HCT116 (cell line): ENCODE results near the gene RHBDL3. TPM values are rescaled to one million over a fixed set of nuclear protein-coding genes. Genes with fewer than 3 reads are reported as not detected.
"Not testable (repeated sequence)": the region's sequence is repeated elsewhere in the genome, so short reads cannot be mapped to it uniquely, and the experiment has no call there.

Experiments
- ATAC-seq: fragments of 200-7000 bp; cut with Tn5 transposase; 2 replicates; pipeline ENCODE4 v1.9.1; 2020; ENCODE audit warnings: mild to moderate bottlenecking, moderate library complexity
- BruUV-seq: library from RNA; stranded (reverse); fragments of 400-500 nt; replicated peaks from 2 replicates; lab custom pipeline; 2021; lab: Mats Ljungman, UMichigan
- CTCF ChIA-PET: fragments of 300-600 bp; sonication (Branson Sonifier 250); formaldehyde crosslinking; loops from one replicate; lab custom pipeline; 2021; ENCODE audit warnings: antibody characterized with exemption; lab: Charles Lee
- POLR2A ChIA-PET: fragments of 300-600, 350-600 bp; sonication (Branson Sonifier 250); formaldehyde crosslinking; loops from one replicate; lab custom pipeline; 2021; ENCODE audit warnings: antibody characterized with exemption; lab: Charles Lee
- RAD21 ChIA-PET, 2 experiments: fragments of 300-600 bp; sonication (Branson Sonifier 250); formaldehyde crosslinking; loops; one replicate each; lab custom pipeline; 2023; ENCODE audit warnings: low total read pairs in 2 of 2; ENCODE audit not compliant: uncharacterized antibody in 2 of 2, unreplicated experiment in 2 of 2, low non-redundant PET in 1 of 2; lab: Charles Lee
- DNase-seq: peaks from one replicate; pipeline ENCODE4 v3.0.0-alpha.2; 2010; ENCODE audit warnings: low read depth, low spot score
- H2AFZ ChIP-seq: fragments of 200-600 bp; shearing (Covaris generic), sonication (generic); 2 replicates; pipeline ENCODE4 v1.6.1; 2017; ENCODE audit warnings: low read depth, mixed run types, mixed read lengths, antibody characterized with exemption, low read length; ENCODE audit not compliant: poor library complexity, severe bottlenecking
- H3K27ac ChIP-seq: 2 replicates; pipeline ENCODE4 v1.5.1; 2012; ENCODE audit warnings: low read depth, low read length
- H3K27me3 ChIP-seq: fragments of 200-600 bp; sonication (generic); 2 replicates; pipeline ENCODE4 v1.6.1; 2016; ENCODE audit warnings: mixed run types, low read length, mixed read lengths; ENCODE audit not compliant: insufficient read depth
- H3K36me3 ChIP-seq, 2 experiments: fragments of 200-500 bp in 1 of 2; fragments of 200-600 bp in 1 of 2; sonication (Bioruptor generic) in 1 of 2; sonication (generic) in 1 of 2; 2 replicates each; pipeline versions ENCODE4 v1.5.1 to v1.6.1; 2014 to 2016; ENCODE audit warnings: low read length in 2 of 2, inconsistent platforms in 1 of 2, mixed read lengths in 1 of 2, mixed run types in 1 of 2; ENCODE audit not compliant: insufficient read depth in 2 of 2, control insufficient read depth in 1 of 2
- H3K4me1 ChIP-seq, 2 experiments: fragments of 200-600 bp in 1 of 2; sonication (generic) in 1 of 2; 2 replicates each; pipeline versions ENCODE4 v1.5.1 to v1.6.1; 2012 to 2017; ENCODE audit warnings: low read length in 2 of 2, inconsistent platforms in 1 of 2, mild to moderate bottlenecking in 1 of 2, mixed read lengths in 1 of 2, mixed run types in 1 of 2, moderate library complexity in 1 of 2; ENCODE audit not compliant: insufficient read depth in 2 of 2, control insufficient read depth in 1 of 2
- H3K4me2 ChIP-seq: fragments of 200-600 bp; sonication (generic); 2 replicates; pipeline ENCODE4 v1.6.1; 2017; ENCODE audit warnings: mixed run types, low read length, mixed read lengths
- H3K4me3 ChIP-seq, 2 experiments: fragments of 200-600 bp in 1 of 2; sonication (generic) in 1 of 2; replicated peaks in 1 of 2; 2 replicates each; pipeline ENCODE4 v1.5.1; 2011 to 2016; ENCODE audit warnings: low read length in 2 of 2, control low read depth in 1 of 2, low read depth in 1 of 2, mild to moderate bottlenecking in 1 of 2, mixed read lengths in 1 of 2, mixed run types in 1 of 2
- H3K79me2 ChIP-seq: fragments of 200-600 bp; sonication (generic); 2 replicates; pipeline ENCODE4 v1.6.1; 2017; ENCODE audit warnings: mild to moderate bottlenecking, mixed run types, low read length, moderate library complexity, mixed read lengths; ENCODE audit not compliant: insufficient read depth
- H3K9ac ChIP-seq: fragments of 200-600 bp; sonication (generic); 2 replicates; pipeline ENCODE4 v1.6.1; 2016; ENCODE audit warnings: low read length, mixed read lengths
- H3K9me2 ChIP-seq: fragments of 200-600 bp; sonication (generic), shearing (Covaris generic); 2 replicates; pipeline ENCODE4 v1.6.1; 2017; ENCODE audit warnings: mixed run types, mild to moderate bottlenecking, moderate library complexity; ENCODE audit not compliant: insufficient read depth
- H3K9me3 ChIP-seq, 2 experiments: fragments of 200-500 bp in 1 of 2; fragments of 200-600 bp in 1 of 2; sonication (Bioruptor generic) in 1 of 2; sonication (generic) in 1 of 2; 2 replicates each; pipeline ENCODE4 v1.6.1; 2014 to 2017; ENCODE audit warnings: low read length in 2 of 2, mixed read lengths in 2 of 2, inconsistent platforms in 1 of 2, low read depth in 1 of 2, mild to moderate bottlenecking in 1 of 2, mixed run types in 1 of 2, moderate library complexity in 1 of 2; ENCODE audit not compliant: control insufficient read depth in 1 of 2, insufficient read depth in 1 of 2
- H4K20me1 ChIP-seq: fragments of 200-600 bp; sonication (generic), shearing (Covaris generic); 2 replicates; pipeline ENCODE4 v1.6.1; 2017; ENCODE audit warnings: mixed run types, mild to moderate bottlenecking, moderate library complexity; ENCODE audit not compliant: insufficient read depth
- ATF3 ChIP-seq: IDR thresholded peaks from 2 replicates; pipeline ENCODE4 v1.6.1; 2012
- CBX3 ChIP-seq: IDR thresholded peaks from 2 replicates; pipeline ENCODE4 v1.6.1; 2012; ENCODE audit warnings: low read depth
- CTCF ChIP-seq, 3 experiments: fragments of 200-600 bp in 1 of 3; sonication (generic) in 1 of 3; IDR thresholded peaks in 2 of 3; conservative IDR thresholded peaks in 1 of 3; 2 replicates each; pipeline ENCODE4 v1.5.1; 2012 to 2017; ENCODE audit warnings: low read depth in 2 of 3, low read length in 2 of 3, antibody characterized with exemption in 1 of 3, borderline replicate concordance in 1 of 3, control low read depth in 1 of 3, mild to moderate bottlenecking in 1 of 3, mixed read lengths in 1 of 3, mixed run types in 1 of 3, moderate library complexity in 1 of 3; ENCODE audit not compliant: insufficient read depth in 1 of 3
- EGR1 ChIP-seq: IDR thresholded peaks from 2 replicates; pipeline ENCODE4 v1.6.1; 2012; ENCODE audit warnings: low read depth
- JUND ChIP-seq: IDR thresholded peaks from 2 replicates; pipeline ENCODE4 v1.6.1; 2012
- POLR2A ChIP-seq: IDR thresholded peaks from 2 replicates; pipeline ENCODE4 v1.7.0; 2011; ENCODE audit warnings: borderline replicate concordance; ENCODE audit not compliant: insufficient read depth, insufficient read length; ENCODE audit errors: extremely low read depth
- POLR2AphosphoS5 ChIP-seq: IDR thresholded peaks from 2 replicates; pipeline ENCODE4 v1.6.1; 2011; ENCODE audit warnings: mild to moderate bottlenecking, low read depth, low read length, moderate library complexity
- SIN3A ChIP-seq: IDR thresholded peaks from 2 replicates; pipeline ENCODE4 v1.6.1; 2012; ENCODE audit warnings: low read depth
- SP1 ChIP-seq: IDR thresholded peaks from 2 replicates; pipeline ENCODE4 v1.6.1; 2012; ENCODE audit warnings: low read depth
- SRF ChIP-seq: IDR thresholded peaks from 2 replicates; pipeline ENCODE4 v1.6.1; 2012; ENCODE audit warnings: low read depth
- TCF7L2 ChIP-seq: IDR thresholded peaks from 2 replicates; pipeline ENCODE4 v1.7.0; 2011; ENCODE audit warnings: borderline replicate concordance, inconsistent platforms; ENCODE audit not compliant: insufficient read depth, insufficient read length; ENCODE audit errors: extremely low read depth
- ZFX ChIP-seq: fragments of 450-650 bp; IDR thresholded peaks from 2 replicates; pipeline ENCODE4 v1.6.1; 2017
- ZNF274 ChIP-seq: fragments of 200-500 bp; sonication (Bioruptor generic); IDR thresholded peaks from 2 replicates; pipeline ENCODE4 v1.6.1; 2014; ENCODE audit warnings: mild to moderate bottlenecking, low read depth, low read length, inconsistent platforms
- intact Hi-C: fragments of 100-400 bp; cut with micrococcal nuclease; formaldehyde crosslinking; loops from 2 replicates; pipeline ENCODE4 v1.10.0; 2022
- total RNA-seq: library from RNA; stranded (reverse); gene quantifications from one replicate; pipeline ENCODE4 v1.2.1, GENCODE V29; 2021; ENCODE audit not compliant: unreplicated experiment

RHBDL3 gene
- total RNA-seq, 1 experiment from 2014 or later = 4.0 TPM

- no peak overlapping the region for H3K27ac ChIP-seq
- ATAC-seq (no peak), DNase-seq (no peak)
- POLR2A ChIA-PET = no interaction called here
- intact Hi-C loops = loop anchor here (5.0 kb wide), 1 partner anchor 107 kb away; no protein-coding TSS in a partner anchor
- no peaks in the 10 kb centered on the region for H3K79me2 ChIP-seq
- no peak overlapping the region for H3K4me2 ChIP-seq
- no peak overlapping the region for H2AFZ ChIP-seq
- no peaks in the 10 kb centered on the region for H3K36me3 ChIP-seq
- H4K20me1 ChIP-seq = no peaks in the 10 kb centered on the region
- CTCF ChIA-PET = no interaction called here
- RAD21 ChIA-PET = no interaction called here
- no peak overlapping the region for H3K9ac ChIP-seq
- no peaks in the 10 kb centered on the region for H3K9me2 ChIP-seq
- H3K4me3 ChIP-seq = no peak overlapping the region
- BruUV-seq = no TSS peak
- TF ChIP-seq POLR2AphosphoS5 (no peak), CBX3 (no peak), JUND (no peak), TCF7L2 (no peak), SRF (no peak)
- no peaks in the 10 kb centered on the region for H3K27me3 ChIP-seq
- no peaks in the 10 kb centered on the region for H3K9me3 ChIP-seq
- H3K4me1 ChIP-seq = no peaks in the 10 kb centered on the region
These were observed 49.0 kb downstream of the RHBDL3 start for GRCh38 chr17:32314636-32315035.

GRCh38 chr17:32315171-32315570, 49.5 kb downstream of the RHBDL3 start:
- H3K36me3 ChIP-seq = no peaks in the 10 kb centered on the region
- no peak for TF ChIP-seq CTCF (IDR thresholded peaks at IDR 0.05 in 2 of 3, conservative IDR thresholded peaks at IDR 0.05 in 1 of 3; ENCODE audit: borderline replicate concordance in 1 of 3, insufficient read depth in 1 of 3, low read depth in 2 of 3, low read length in 2 of 3)
- TF ChIP-seq ZFX = no peak
- no peak for TF ChIP-seq SP1
- TF ChIP-seq ATF3 = no peak
- no peak for TF ChIP-seq JUND
- TF ChIP-seq SRF = no peak
- no peak for TF ChIP-seq EGR1
- TF ChIP-seq POLR2AphosphoS5 = no peak
- TF ChIP-seq ZNF274 = no peak
- TF ChIP-seq POLR2A = no peak
- no peak for TF ChIP-seq SIN3A
- TF ChIP-seq, all 23 proteins: peak for 0
- no peak for DNase-seq
- ChIA-PET RAD21 (no interaction called here), POLR2A (no interaction called here), CTCF (no interaction called here)
- Histone ChIP-seq H3K4me1 (no peaks in the 10 kb centered on the region), H3K79me2 (no peaks in the 10 kb centered on the region), H3K27me3 (no peaks in the 10 kb centered on the region), H3K9me3 (no peaks in the 10 kb centered on the region), H2AFZ (no peak overlapping the region), H3K4me3 (no peak overlapping the region), H3K9me2 (no peaks in the 10 kb centered on the region), H3K9ac (no peak overlapping the region), H3K4me2 (no peak overlapping the region), H3K27ac (no peak overlapping the region), H4K20me1 (no peaks in the 10 kb centered on the region)
- BruUV-seq = no TSS peak
- ATAC-seq = no peak
- intact Hi-C loops = loop anchor here (5.0 kb wide), 1 partner anchor 108 kb away; no protein-coding TSS in a partner anchor

GRCh38 chr17:32316653-32317052, 51.0 kb downstream of the RHBDL3 start:
- ATAC-seq, RAD21 ChIA-PET, H3K4me3 ChIP-seq, H3K4me2 ChIP-seq, H4K20me1 ChIP-seq, BruUV-seq, POLR2A ChIA-PET, DNase-seq, H2AFZ ChIP-seq, H3K9ac ChIP-seq, H3K27me3 ChIP-seq, H3K36me3 ChIP-seq, H3K9me2 ChIP-seq, H3K79me2 ChIP-seq, H3K4me1 ChIP-seq, H3K9me3 ChIP-seq, H3K27ac ChIP-seq: not testable (repeated sequence)
- CTCF ChIA-PET = interaction anchor here (1.4 kb wide), 1 partner anchor 64 kb away, joined by 4 read pairs; no protein-coding TSS in a partner anchor
- intact Hi-C loops = loop anchor here (5.0 kb wide), 1 partner anchor 109 kb away; no protein-coding TSS in a partner anchor
